Stimulated activated CD4-positive, alpha-beta T cell treated with anti-CD3 and anti-CD28 coated beads, Interleukin-15, amount 100 ng/mL, for 1 hour (primary cell): ENCODE results near the gene HHIP.
"Not testable (repeated sequence)": the region's sequence is repeated elsewhere in the genome, so short reads cannot be mapped to it uniquely, and the experiment has no call there.

Source experiments
- DNase-seq, 2 donors: peaks; one replicate each; pipeline ENCODE4 v3.0.0-alpha.2; 2020; ENCODE audit warnings: low read depth in 1 of 2, low spot score in 1 of 2

Gene HHIP

DNA sequence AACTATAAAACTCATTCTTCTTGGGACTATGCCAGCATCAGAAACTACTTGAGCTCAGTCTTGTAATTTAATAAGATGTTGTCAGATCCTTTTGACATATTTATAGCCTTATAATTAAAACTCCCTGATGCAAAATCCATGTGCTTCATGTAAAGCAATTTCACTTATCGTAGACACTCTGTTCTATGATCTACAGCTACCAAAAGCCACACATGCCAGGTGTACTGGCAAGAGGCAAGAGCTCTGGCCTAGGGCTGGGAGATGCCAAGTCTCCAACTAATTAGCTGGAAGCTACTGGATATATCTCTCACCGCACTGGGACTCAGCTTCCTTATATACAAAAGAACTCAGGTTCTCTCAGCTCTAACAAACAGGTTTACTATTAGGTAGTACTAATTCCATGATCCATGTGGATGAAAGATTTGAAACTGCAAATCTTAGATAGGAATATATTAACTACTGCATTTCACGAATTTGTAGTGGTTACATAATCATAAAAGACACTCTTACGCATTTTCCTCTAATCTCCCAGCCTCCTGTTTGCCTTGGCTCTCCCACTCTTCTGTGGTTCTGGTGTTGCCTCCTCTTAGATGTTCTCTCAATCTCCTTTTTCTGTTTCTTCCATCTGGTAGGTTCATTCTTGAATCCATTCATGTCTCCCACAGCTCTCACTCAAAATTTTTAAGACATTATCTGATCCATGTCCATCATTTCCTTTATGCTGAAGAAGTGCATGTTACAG is 103.0 kb downstream of the HHIP start:
- no peak for DNase-seq

DNA sequence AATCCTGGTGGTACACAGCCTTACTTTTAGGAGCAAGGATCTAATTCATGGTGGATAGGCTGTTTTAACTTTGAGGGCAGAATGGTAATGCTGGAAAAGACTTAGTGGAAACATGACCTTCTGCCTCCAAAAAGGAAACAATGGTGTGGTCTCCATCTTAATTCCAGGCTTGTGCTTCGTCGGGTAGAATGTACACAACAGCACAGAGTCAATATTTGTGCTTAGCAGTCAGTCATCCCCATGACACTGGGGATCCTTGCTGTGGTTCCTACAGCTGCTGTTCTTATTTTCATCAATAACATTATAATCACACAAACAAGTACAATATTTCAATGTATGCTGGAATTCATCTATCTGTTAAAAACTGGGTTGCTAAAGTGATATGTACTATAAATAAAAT is 104.4 kb downstream of the HHIP start:
- no peak for DNase-seq

GRCh38 chr4:144754562-144755410 is 108.8 kb downstream of the HHIP start:
- DNase-seq: no peak

- no peak for DNase-seq
Observed at GRCh38 chr4:144757969-144758368, 112.0 kb downstream of the HHIP start.

- DNase-seq: not testable (repeated sequence)
Observed at GRCh38 chr4:144768809-144769208, 122.9 kb downstream of the HHIP start.

DNA sequence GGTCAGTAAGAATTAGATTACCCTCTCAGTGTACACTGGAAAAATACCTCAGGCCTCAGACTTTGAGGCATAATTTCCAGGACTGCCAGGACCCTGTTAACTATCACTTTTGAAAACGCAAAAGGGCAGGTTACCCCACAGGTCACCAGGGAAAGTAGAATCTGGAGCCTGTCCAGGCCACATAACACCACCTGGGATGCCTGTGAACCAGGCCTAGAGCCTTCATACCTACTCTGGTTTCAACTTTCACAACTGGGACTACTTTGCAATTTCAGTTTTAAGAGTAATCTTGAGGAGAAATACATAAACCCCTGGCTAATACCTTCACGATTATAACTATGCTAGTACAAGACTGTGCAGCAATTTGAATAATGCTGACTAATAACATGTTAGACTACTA is 132.4 kb downstream of the HHIP start:
- no peak for DNase-seq

DNA sequence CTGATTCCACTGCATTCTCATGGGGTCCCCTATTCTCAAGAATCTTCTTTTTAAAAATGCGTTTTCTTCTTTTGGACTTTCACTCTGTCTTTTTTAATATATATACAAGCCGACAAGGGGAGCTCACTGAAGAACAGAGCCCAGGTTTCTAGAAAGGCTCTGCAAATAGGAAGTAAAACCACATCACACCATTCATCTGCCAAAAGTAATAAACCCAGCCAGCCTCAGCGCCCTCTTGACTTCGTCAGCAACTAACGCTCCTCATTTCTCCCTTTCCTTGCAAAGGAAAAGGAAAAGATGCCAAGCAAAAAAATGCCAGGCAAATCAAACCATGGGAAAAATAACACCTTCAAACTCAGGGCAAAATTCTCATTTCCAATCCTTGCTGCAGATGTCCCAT is 136.4 kb downstream of the HHIP start:
- no peak for DNase-seq

GRCh38 chr4:144785961-144786360 is 140.0 kb downstream of the HHIP start:
- no peak for DNase-seq

- no peak for DNase-seq
Observed at GRCh38 chr4:144787365-144788258, 141.7 kb downstream of the HHIP start.

DNA sequence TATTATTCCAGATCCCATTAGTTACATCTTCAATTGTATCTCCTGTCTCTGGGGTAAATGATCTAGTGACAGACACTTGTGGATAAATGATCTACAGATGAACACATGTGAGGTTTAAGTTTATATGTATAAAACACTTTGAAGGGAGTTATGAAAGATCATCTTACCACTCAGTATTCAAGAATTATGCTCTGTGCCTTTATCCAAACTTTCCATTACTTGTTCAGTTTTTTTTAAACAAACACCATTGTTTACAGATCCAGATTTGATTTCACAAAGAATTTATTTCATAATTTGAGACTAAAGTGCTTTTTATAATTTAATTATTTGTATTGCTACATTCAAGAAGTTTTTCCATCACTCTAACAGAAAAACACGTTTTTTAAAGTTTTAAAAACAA is 142.5 kb downstream of the HHIP start:
- DNase-seq: no peak

DNA sequence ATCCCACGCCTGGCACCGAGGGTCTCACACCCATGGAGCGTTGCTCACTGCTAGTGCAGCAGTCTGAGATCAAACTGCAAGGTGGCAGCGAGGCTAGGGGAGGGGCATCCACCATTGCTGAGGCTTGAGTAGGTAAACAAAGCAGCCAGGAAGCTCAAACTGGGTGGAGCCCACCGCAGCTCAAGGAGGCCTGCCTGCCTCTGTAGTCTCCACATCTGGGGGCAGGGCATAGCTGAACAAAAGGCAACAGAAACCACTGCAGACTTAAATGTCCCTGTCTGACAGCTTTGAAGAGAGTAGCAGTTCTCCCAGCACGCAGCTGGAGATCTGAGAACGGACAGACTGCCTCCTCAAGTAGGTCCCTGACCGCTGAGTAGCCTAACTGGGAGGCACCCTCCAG is 146.0 kb downstream of the HHIP start:
- not testable (repeated sequence) for DNase-seq
